GM12892 (cell line): Measurements from ENCODE around the gene SORBS1.

Experiments
- DNase-seq: peaks from one replicate; pipeline ENCODE4 v3.0.0; 2011; ENCODE audit not compliant: insufficient read length
- FAIRE-seq: peaks from 2 replicates; lab custom pipeline; 2011; peaks lifted over from hg19 to GRCh38; lab: Jason Lieb, UNC
- POLR2A ChIP-seq: IDR thresholded peaks from 2 replicates; pipeline ENCODE4 v1.6.1; 2011; ENCODE audit warnings: low read depth, low read length, control low read depth
- POLR2AphosphoS5 ChIP-seq: IDR thresholded peaks from 2 replicates; pipeline ENCODE4 v1.6.1; 2011; ENCODE audit warnings: low read depth, low read length, control low read depth
- TAF1 ChIP-seq: IDR thresholded peaks from 2 replicates; pipeline ENCODE4 v1.6.1; 2011; ENCODE audit warnings: low read depth, mild to moderate bottlenecking, control low read depth, low read length, borderline replicate concordance

Gene SORBS1

GRCh38 chr10:95391581-95392216, 169.5 kb downstream of the SORBS1 start:
- TF ChIP-seq POLR2A, result no peak
- no peak for TF ChIP-seq POLR2AphosphoS5
- no peak for TF ChIP-seq TAF1
- FAIRE-seq (no peak), DNase-seq (no peak)

- DNase-seq (no peak), FAIRE-seq (no peak)
- TF ChIP-seq POLR2A, result no peak
- TF ChIP-seq TAF1, result no peak
- no peak for TF ChIP-seq POLR2AphosphoS5
Observed at GRCh38 chr10:95391164-95391563, 170.0 kb downstream of the SORBS1 start.

DNA sequence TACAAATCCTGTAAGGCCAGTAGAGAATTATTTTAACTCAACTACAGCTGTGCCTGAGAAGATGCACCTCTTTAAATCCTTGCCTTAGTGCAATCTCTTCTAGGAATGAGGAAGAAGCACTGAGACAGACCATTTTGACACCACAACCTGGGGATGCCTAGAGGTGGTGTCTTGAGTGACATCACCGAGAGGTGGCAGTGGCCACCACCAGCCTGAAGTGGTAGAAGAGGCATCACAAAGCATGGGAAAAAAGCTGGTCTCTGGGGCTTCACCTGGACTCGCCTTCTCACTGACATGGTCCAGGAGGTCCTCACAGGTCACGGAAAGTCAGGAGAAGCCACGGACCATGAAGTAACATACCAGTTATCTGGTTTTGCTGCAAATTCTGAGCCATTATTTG, 171.2 kb downstream of the SORBS1 start:
- FAIRE-seq (no peak), DNase-seq (no peak)
- TF ChIP-seq POLR2A (no peak), POLR2AphosphoS5 (no peak), TAF1 (no peak)

GRCh38 chr10:95389176-95389575, 172.0 kb downstream of the SORBS1 start:
- TF ChIP-seq POLR2AphosphoS5 (no peak), TAF1 (no peak), POLR2A (no peak)
- DNase-seq (no peak), FAIRE-seq (no peak)

GRCh38 chr10:95388539-95388938, 172.6 kb downstream of the SORBS1 start:
- FAIRE-seq, result no peak
- TF ChIP-seq POLR2A, result no peak
- TF ChIP-seq TAF1, result no peak
- no peak for TF ChIP-seq POLR2AphosphoS5
- no peak for DNase-seq

GRCh38 chr10:95388109-95388471, 173.1 kb downstream of the SORBS1 start:
- no peak for FAIRE-seq
- no peak for TF ChIP-seq POLR2A
- TF ChIP-seq TAF1, result no peak
- TF ChIP-seq POLR2AphosphoS5, result no peak
- no peak for DNase-seq

GRCh38 chr10:95384011-95384704, 177.0 kb downstream of the SORBS1 start:
- TF ChIP-seq POLR2A (no peak), POLR2AphosphoS5 (no peak), TAF1 (no peak)
- DNase-seq, result no peak
- FAIRE-seq, result peak; percentile 76

- no peak for TF ChIP-seq POLR2A
- no peak for TF ChIP-seq TAF1
- no peak for TF ChIP-seq POLR2AphosphoS5
- no peak for DNase-seq
- no peak for FAIRE-seq
Observed at GRCh38 chr10:95382596-95382995, 178.6 kb downstream of the SORBS1 start.

DNA sequence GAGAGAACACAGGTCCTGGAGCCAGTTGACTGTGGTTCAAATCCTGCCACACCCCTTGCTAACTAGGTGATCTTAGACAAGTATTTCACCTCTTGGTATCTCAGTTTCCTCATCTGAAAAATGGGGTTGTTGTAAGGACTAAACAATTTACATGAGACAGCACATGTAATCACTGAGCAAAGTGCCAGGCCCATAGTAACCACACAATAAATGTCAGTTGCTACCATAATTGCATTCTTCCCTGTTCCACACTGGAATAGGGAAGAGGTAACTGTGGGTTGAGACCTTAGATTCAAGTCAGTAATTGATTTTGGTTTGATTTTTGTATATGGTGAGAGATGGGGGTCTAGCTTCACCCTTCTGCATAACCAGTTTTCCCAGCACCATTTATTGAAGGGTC, 179.0 kb downstream of the SORBS1 start:
- TF ChIP-seq TAF1 (no peak), POLR2AphosphoS5 (no peak), POLR2A (no peak)
- FAIRE-seq, result no peak
- DNase-seq, result no peak

- no peak for FAIRE-seq
- TF ChIP-seq POLR2AphosphoS5, result no peak
- no peak for TF ChIP-seq TAF1
- TF ChIP-seq POLR2A, result no peak
- no peak for DNase-seq
Observed at GRCh38 chr10:95377950-95378349, 183.2 kb downstream of the SORBS1 start.

DNA sequence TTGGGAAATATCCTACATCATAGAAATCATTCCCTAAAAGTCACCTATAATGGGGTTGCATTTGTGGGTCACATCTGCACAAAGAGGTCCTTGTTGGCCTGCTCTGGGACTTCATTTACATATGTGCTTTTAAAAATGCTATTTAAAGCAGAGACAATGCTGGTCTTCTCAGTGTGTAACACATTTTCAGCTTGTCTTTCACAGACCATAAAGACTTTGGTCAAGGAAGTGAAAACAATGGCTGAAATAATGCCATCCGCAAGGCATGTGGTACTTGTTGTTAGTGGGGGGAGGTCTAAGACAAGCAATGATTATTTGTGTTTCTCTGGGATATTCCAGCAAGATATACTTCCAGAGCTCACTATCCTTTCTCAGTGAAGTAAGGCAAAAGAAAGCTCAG, 185.8 kb downstream of the SORBS1 start:
- no peak for FAIRE-seq
- TF ChIP-seq POLR2A, result no peak
- DNase-seq, result no peak

DNA sequence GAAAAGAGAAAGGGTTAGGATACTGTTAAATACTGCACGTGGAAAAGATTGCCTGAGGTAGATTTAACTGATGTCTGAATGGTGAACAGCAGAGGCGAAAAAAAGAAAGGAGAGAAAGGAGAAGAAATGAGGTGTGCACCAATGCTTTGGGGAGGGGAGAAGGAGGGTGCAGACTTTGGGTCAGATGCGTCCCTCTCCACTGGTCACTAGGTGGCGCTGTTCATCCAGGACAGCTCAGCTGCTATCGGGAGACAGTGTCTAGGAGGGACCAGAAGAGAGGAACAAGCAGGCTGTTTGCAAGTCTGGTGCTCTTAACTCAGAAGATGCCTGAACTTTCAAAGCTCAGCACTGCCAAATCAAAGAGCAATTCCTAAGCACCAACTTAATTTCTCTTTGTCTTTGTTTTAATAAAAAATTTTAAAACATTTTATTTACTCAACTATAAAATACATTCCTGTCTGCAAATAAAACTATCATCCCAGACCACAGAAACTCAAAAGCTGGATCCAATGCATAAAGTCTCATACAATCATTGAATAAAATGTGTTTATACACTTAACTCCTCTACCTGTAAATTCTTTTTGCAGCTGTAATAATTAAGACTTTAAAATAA, 186.5 kb downstream of the SORBS1 start:
- peak; percentile 100 for FAIRE-seq
- no peak for TF ChIP-seq TAF1
- TF ChIP-seq POLR2AphosphoS5, result no peak
- no peak for TF ChIP-seq POLR2A
- peak; percentile 50 for DNase-seq

DNA sequence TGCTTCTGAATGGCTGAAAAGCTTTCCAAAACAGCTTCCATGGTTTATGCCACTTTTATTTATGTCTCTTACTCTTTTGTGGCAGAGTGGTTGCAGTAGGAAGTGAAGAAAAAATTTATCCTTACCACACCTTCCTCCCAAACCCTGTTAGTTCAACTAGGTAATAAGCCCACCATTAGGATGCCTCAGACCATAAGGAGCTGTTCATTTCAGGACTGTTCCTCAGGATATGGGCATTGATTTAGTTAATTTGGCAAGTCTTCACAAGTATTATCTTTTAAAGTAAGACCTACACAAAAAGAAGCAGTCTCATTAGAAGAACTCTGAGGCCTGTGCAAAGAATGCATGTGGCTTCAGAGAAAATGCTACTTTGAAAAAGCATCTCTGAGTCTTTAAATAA, 187.5 kb downstream of the SORBS1 start:
- DNase-seq (no peak), FAIRE-seq (no peak)

More for the DNA sequence above, 187.5 kb downstream of the SORBS1 start:
- TF ChIP-seq POLR2A (no peak), TAF1 (no peak), POLR2AphosphoS5 (no peak)
